Posterior vena cava (tissue), 2 donors: ENCODE data around the gene OR9G1. TPM values are rescaled to one million over a fixed set of nuclear protein-coding genes. Genes with fewer than 3 reads are reported as not detected.

Experiments
- microRNA-seq, 2 donors: library from miRNA; unstranded; fragments of <30 nt; microRNA quantifications; one replicate each; pipeline ENCODE4 v1.2.0, GENCODE V29; 2020 to 2021; ENCODE audit warnings: borderline microRNAs expressed in 2 of 2
- total RNA-seq, 2 donors: library from RNA; stranded (reverse); fragmentation: NEBNext Ultra II Directional; extraction: Animal tissue kit (Norgen Biotek cat#: 25700); gene quantifications; one replicate each; pipeline ENCODE4 v1.2.1, GENCODE V29; 2021
- donor health status: DM: yes; HTN: yes; CAD: no.
- donor health status: DM: yes; HTN: yes; CAD: no.

OR9G1 gene
- total RNA-seq, 2 donors from 2014 or later, result not detected

Small RNAs within 50 kb of the gene (microRNA-seq; reads per million reads assigned to microRNA genes)
- 0 reads per million in 2 donors for gene MIR6128

Other genes with a start within 250 kb of the OR9G1 start
- not detected for gene OR5M3, start 225.7 kb upstream of the OR9G1 start, total RNA-seq
- gene OR5M8, start 207.7 kb upstream of the OR9G1 start, total RNA-seq, result not detected
- gene OR5M11, start 155.8 kb upstream of the OR9G1 start, total RNA-seq, result not detected
- gene OR5M10, start 121.4 kb upstream of the OR9G1 start, total RNA-seq, result not detected
- gene OR5M1, start 84.2 kb upstream of the OR9G1 start, total RNA-seq, result not detected
- not detected for gene OR5AP2, start 56.7 kb upstream of the OR9G1 start, total RNA-seq
- not detected for gene OR5AR1, start 35.4 kb upstream of the OR9G1 start, total RNA-seq
- gene OR9G4, start 49.6 kb downstream of the OR9G1 start, total RNA-seq, result not detected